K562 (cell line): ENCODE data around the gene MYOT. TPM values are rescaled to one million over a fixed set of nuclear protein-coding genes. Genes with fewer than 3 reads are reported as not detected.

ENCODE experiments used
- ARHGAP35 ChIP-seq: fragments of 450-650 bp; IDR thresholded peaks from 2 replicates; pipeline ENCODE4 v1.6.1; 2018; ENCODE audit not compliant: partially characterized antibody
- ATF1 ChIP-seq, 2 experiments: fragments of 450-650 bp in 1 of 2; IDR thresholded peaks; 2 replicates each; pipeline ENCODE4 v1.6.1; 2016; ENCODE audit warnings: missing compliant biosample characterization in 1 of 2, missing genetic modification characterization in 1 of 2
- BRF1 ChIP-seq: IDR thresholded peaks from 3 replicates; pipeline ENCODE4 v1.6.1; 2011; ENCODE audit warnings: borderline replicate concordance, mild to moderate bottlenecking; ENCODE audit not compliant: insufficient read length; ENCODE audit errors: extremely low read depth
- CBX3 ChIP-seq, 2 experiments: IDR thresholded peaks; 1 replicate in 1 of 2; 2 replicates in 1 of 2; pipeline ENCODE4 v1.6.1; 2012; ENCODE audit warnings: inconsistent platforms in 2 of 2, low read length in 2 of 2, borderline replicate concordance in 1 of 2, control low read depth in 1 of 2
- CCNT2 ChIP-seq: IDR thresholded peaks from 2 replicates; pipeline ENCODE4 v1.6.1; 2011; ENCODE audit warnings: borderline replicate concordance, low read depth, mild to moderate bottlenecking, moderate library complexity, mixed read lengths, low read length; ENCODE audit not compliant: insufficient read length; ENCODE audit errors: extremely low read depth
- CREM ChIP-seq: IDR thresholded peaks from 2 replicates; pipeline ENCODE4 v1.6.1; 2014; ENCODE audit warnings: antibody characterized with exemption, low read depth
- GABPA ChIP-seq: fragments of 200-800 bp; sonication (Bioruptor generic); conservative IDR thresholded peaks from 2 replicates; pipeline ENCODE4 v1.6.1; 2016; ENCODE audit warnings: low read depth, missing genetic modification characterization, missing compliant biosample characterization
- HNRNPK ChIP-seq: fragments of 200-400 bp; formaldehyde crosslinking; IDR thresholded peaks from one replicate; pipeline ENCODE4 v1.6.1; 2018; ENCODE audit warnings: mild to moderate bottlenecking, low read depth, low read length; ENCODE audit not compliant: poor library complexity, severe bottlenecking
- JUNB ChIP-seq: fragments of 450-650 bp; formaldehyde crosslinking; conservative IDR thresholded peaks from 2 replicates; pipeline ENCODE4 v1.4.0; 2020; ENCODE audit warnings: mild to moderate bottlenecking
- KDM5B ChIP-seq: fragments of 200-600 bp; sonication (generic); IDR thresholded peaks from 2 replicates; pipeline ENCODE4 v1.6.1; 2012; ENCODE audit warnings: low read depth, mild to moderate bottlenecking, moderate library complexity, low read length, control low read depth, inconsistent platforms; ENCODE audit not compliant: insufficient replicate concordance
- NBN ChIP-seq: fragments of 450-650 bp; IDR thresholded peaks from 2 replicates; pipeline ENCODE4 v1.6.1; 2016; ENCODE audit warnings: low read depth, mild to moderate bottlenecking
- POLR3A ChIP-seq: IDR thresholded peaks from 2 replicates; pipeline ENCODE4 v1.6.1; 2011; ENCODE audit warnings: borderline replicate concordance, mild to moderate bottlenecking, moderate library complexity; ENCODE audit not compliant: insufficient read length, insufficient read depth; ENCODE audit errors: extremely low read depth
- PTBP1 ChIP-seq: fragments of 200-400 bp; formaldehyde crosslinking; IDR thresholded peaks from 2 replicates; pipeline ENCODE4 v1.6.1; 2017; ENCODE audit warnings: low read depth, low read length
- SMAD1 ChIP-seq: fragments of 150-350 bp; IDR thresholded peaks from 2 replicates; pipeline ENCODE4 v1.6.1; 2014; ENCODE audit warnings: low read length, low read depth; ENCODE audit not compliant: partially characterized antibody
- TFAP4 ChIP-seq: sonication (generic); formaldehyde crosslinking; IDR thresholded peaks from 2 replicates; pipeline ENCODE4 v1.8.0; 2022; ENCODE audit warnings: missing genetic modification reagents, mild to moderate bottlenecking, moderate library complexity, borderline replicate concordance
- UBTF ChIP-seq, 2 experiments: IDR thresholded peaks; 2 replicates each; pipeline ENCODE4 v1.6.1; 2012; ENCODE audit warnings: improper control_type of control experiment in 2 of 2, low read depth in 2 of 2, low read length in 2 of 2, borderline replicate concordance in 1 of 2
- ZNF583 ChIP-seq: fragments of 250-450 bp; sonication (Bioruptor Pico); IDR thresholded peaks from 2 replicates; pipeline ENCODE4 v1.4.0; 2020
- ZNF589 ChIP-seq: fragments of 200-800 bp; sonication (Bioruptor generic); IDR thresholded peaks from 2 replicates; pipeline ENCODE4 v1.6.1; 2016; ENCODE audit warnings: low read depth, missing genetic modification characterization, missing compliant biosample characterization
- polyA plus RNA-seq, 8 experiments: library from polyadenylated mRNA; depleted of rRNA in 4 of 8; stranded (reverse) in 5 of 8; unstranded in 3 of 8; fragments of >200 nt; fragmentation: Nextera tagmentation in 2 of 8; fragmentation: Illumina TruSeq in 1 of 8; extraction: Ambion mirVana in 2 of 8; extraction: Trizol in 1 of 8; gene quantifications; 2 replicates each; pipeline versions ENCODE4 v1.2.1 to v1.2.3, GENCODE V29; 2011 to 2014; ENCODE audit warnings: inconsistent platforms in 1 of 8, missing spikeins in 1 of 8
- total RNA-seq, 7 experiments: library from RNA; depleted of rRNA in 6 of 7; stranded (reverse); fragments of >200 nt in 6 of 7; fragmentation: Illumina TruSeq in 2 of 7; extraction: Trizol in 2 of 7; gene quantifications; 2 replicates each; pipeline versions ENCODE4 v1.2.1 to v1.2.3, GENCODE V29; 2011 to 2021; ENCODE audit warnings: low replicate concordance in 1 of 7
- TF ChIP-seq, protein P1 (sequence below), 2 experiments: fragments of 450-650 bp in 1 of 2; IDR thresholded peaks; 2 replicates each; pipeline ENCODE4 v1.6.1; 2011 to 2017; ENCODE audit warnings: low read depth in 2 of 2, antibody characterized with exemption in 1 of 2, borderline replicate concordance in 1 of 2, low read length in 1 of 2, mild to moderate bottlenecking in 1 of 2, mixed read lengths in 1 of 2; ENCODE audit not compliant: control insufficient read depth in 1 of 2

MYOT gene
- total and polyA plus RNA-seq, 9 of the 15 experiments (the other 6 are each of a cell fraction or from before 2014, with no cell fraction given) = 0.24 to 0.38 TPM; not detected in 7

DNA sequence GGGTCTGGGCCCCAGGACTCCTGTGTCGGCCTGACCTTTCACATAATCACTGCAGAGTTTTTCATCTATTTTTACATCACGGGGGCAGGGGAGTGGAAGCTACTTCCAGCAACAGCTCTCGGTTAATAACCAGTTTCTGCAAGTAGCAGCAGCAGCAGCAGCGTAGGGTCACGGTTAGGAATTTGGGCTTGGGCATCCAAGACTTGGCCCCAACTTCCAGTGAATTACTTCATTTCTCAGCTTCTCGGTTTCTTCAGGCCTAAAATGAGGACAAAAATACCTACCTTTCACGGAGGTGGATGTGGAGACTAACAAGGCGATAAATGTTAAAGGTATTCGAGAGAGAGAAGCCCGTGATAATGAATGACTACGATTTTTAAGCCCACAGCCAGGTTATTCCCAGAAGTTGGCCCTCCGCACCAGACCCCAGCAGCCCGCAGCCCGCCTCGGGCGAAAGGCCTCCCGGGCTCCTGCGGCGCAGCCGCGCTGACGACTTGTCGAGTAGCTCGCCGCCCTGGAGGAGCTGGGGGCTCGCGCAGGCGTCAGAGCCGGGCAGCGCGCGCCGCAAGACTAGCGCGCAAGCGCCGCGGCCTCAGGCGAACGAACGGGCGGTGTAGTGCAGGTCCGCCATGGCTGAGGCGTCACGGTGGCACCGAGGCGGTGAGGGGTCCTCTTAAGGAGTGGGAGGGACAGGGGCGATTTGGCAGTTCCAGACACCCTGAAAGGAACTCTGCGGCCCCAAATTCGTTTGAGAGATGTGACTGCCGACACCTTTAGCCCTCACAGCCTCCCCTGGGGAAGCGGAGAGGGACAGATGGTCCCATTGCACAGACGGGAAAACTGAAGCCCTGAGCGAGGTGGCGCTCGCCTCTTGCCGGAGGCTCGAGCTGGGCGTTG is 21.5 kb downstream of the MYOT start, which contains the start of gene PKD2L2 (continued):
- TF ChIP-seq, protein P1, sequence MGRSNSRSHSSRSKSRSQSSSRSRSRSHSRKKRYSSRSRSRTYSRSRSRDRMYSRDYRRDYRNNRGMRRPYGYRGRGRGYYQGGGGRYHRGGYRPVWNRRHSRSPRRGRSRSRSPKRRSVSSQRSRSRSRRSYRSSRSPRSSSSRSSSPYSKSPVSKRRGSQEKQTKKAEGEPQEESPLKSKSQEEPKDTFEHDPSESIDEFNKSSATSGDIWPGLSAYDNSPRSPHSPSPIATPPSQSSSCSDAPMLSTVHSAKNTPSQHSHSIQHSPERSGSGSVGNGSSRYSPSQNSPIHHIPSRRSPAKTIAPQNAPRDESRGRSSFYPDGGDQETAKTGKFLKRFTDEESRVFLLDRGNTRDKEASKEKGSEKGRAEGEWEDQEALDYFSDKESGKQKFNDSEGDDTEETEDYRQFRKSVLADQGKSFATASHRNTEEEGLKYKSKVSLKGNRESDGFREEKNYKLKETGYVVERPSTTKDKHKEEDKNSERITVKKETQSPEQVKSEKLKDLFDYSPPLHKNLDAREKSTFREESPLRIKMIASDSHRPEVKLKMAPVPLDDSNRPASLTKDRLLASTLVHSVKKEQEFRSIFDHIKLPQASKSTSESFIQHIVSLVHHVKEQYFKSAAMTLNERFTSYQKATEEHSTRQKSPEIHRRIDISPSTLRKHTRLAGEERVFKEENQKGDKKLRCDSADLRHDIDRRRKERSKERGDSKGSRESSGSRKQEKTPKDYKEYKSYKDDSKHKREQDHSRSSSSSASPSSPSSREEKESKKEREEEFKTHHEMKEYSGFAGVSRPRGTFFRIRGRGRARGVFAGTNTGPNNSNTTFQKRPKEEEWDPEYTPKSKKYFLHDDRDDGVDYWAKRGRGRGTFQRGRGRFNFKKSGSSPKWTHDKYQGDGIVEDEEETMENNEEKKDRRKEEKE (IDR thresholded peaks at IDR 0.05; ENCODE audit: borderline replicate concordance in 1 of 2, control insufficient read depth in 1 of 2, low read depth in 2 of 2, low read length in 1 of 2) = no peak
- TF ChIP-seq JUNB (CRISPR knock-in tag) (no peak), BRF1 (no peak), CBX3 (IDR thresholded peaks at IDR 0.05; ENCODE audit: borderline replicate concordance in 1 of 2, low read length in 2 of 2) (peak in 1 of 2 experiments; percentile 84; a peak in 1 of 3 replicates), ZNF583 (CRISPR knock-in tag) (no peak), NBN (no peak), CREM (peak; percentile 88), ARHGAP35 (no peak), POLR3A (no peak), SMAD1 (peak; percentile 50), TFAP4 (CRISPR knock-in tag) (peak; percentile 71), ATF1 (CRISPR knock-in tag; IDR thresholded peaks at IDR 0.05) (peak; percentile 45; the same call in 1 of the 2 replicates), ATF1 (tag; IDR thresholded peaks at IDR 0.05) (peak; percentile 91), UBTF (IDR thresholded peaks at IDR 0.05; ENCODE audit: borderline replicate concordance in 1 of 2, low read depth in 2 of 2, low read length in 2 of 2) (peak; percentile 79 to 89; a peak in 3 of 4 replicates), GABPA (tag) (peak; percentile 30; the same call in 1 of the 2 replicates), KDM5B (peak; percentile 94), CCNT2 (peak; percentile 94), HNRNPK (no peak), ZNF589 (no peak), PTBP1 (peak; percentile 85; the same call in 1 of the 2 replicates)
